ENCODE data around the gene SORCS2.

- TF ChIP-seq POLR2A (IDR thresholded peaks at IDR 0.05; ENCODE audit: extremely low read depth, insufficient read length) (no peak), CTCF (IDR thresholded peaks at IDR 0.05; ENCODE audit: low read depth, low read length) (no peak), MAX (IDR thresholded peaks at IDR 0.05; ENCODE audit: low read depth, low read length) (no peak), MYC (IDR thresholded peaks at IDR 0.05; ENCODE audit: low read depth, low read length) (no peak)
These were observed 509.7 kb downstream of the SORCS2 start for GRCh38 chr4:7701866-7702649.
